Astrocyte of the cerebellum (primary cell): ENCODE results near the gene WNT9A.

Source experiments
- DNase-seq: peaks from one replicate; pipeline ENCODE4 v3.0.0-alpha.2; 2011; ENCODE audit warnings: low read depth
- H3K4me3 ChIP-seq: 2 replicates; pipeline ENCODE4 v1.5.1; 2011; ENCODE audit warnings: mild to moderate bottlenecking, low read depth, low read length, moderate library complexity
- in situ Hi-C: cut with HindIII; loops from 2 replicates; pipeline ENCODE4 v1.10.0; 2017; ENCODE audit warnings: low sequenced_read_pairs
- TF ChIP-seq, protein P1 (sequence below): IDR thresholded peaks from 2 replicates; pipeline ENCODE4 v1.5.1; 2012; ENCODE audit warnings: low read length, low read depth, moderate library complexity, mild to moderate bottlenecking; ENCODE audit errors: missing control alignments

Gene WNT9A

DNA sequence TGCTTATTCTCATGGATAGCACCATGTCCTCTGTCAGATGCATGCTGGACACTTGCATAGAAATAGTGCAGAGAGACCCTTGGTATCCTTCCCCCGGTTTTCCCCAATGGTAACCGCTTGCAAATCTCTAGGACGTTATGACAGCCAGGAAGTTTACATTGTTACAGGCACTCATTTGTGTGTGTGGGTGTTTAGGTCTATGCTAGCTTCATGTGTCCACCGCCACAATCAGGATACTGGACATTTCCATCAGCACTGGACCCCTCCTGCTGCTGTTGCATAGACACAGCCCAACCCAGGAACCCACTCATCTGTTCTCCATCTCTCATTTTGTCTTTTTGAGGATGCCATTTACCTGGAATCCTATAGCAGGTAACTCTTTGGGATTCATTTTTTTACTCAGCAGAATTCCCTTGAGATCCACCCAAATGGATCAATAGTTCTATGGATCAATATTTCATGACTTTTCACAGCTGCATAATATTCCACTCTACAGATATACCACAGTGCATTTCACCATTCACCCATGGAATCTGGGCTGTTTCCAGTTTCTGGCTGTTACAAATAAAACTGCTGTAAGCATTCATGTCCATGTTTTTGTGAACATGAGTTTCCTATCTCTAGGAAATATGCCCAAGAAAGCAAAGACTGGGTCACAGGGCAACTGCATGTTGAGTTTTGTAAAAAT is 6.6 kb upstream of the WNT9A start:
- DNase-seq = no peak
- TF ChIP-seq, protein P1, sequence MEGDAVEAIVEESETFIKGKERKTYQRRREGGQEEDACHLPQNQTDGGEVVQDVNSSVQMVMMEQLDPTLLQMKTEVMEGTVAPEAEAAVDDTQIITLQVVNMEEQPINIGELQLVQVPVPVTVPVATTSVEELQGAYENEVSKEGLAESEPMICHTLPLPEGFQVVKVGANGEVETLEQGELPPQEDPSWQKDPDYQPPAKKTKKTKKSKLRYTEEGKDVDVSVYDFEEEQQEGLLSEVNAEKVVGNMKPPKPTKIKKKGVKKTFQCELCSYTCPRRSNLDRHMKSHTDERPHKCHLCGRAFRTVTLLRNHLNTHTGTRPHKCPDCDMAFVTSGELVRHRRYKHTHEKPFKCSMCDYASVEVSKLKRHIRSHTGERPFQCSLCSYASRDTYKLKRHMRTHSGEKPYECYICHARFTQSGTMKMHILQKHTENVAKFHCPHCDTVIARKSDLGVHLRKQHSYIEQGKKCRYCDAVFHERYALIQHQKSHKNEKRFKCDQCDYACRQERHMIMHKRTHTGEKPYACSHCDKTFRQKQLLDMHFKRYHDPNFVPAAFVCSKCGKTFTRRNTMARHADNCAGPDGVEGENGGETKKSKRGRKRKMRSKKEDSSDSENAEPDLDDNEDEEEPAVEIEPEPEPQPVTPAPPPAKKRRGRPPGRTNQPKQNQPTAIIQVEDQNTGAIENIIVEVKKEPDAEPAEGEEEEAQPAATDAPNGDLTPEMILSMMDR = no peak
- in situ Hi-C loops = no loop called here
- no peak overlapping the region for H3K4me3 ChIP-seq

GRCh38 chr1:227953022-227953412 is 5.3 kb upstream of the WNT9A start:
- no peak for DNase-seq
- in situ Hi-C loops = no loop called here
- TF ChIP-seq, protein P1 = no peak
- no peak overlapping the region for H3K4me3 ChIP-seq

DNA sequence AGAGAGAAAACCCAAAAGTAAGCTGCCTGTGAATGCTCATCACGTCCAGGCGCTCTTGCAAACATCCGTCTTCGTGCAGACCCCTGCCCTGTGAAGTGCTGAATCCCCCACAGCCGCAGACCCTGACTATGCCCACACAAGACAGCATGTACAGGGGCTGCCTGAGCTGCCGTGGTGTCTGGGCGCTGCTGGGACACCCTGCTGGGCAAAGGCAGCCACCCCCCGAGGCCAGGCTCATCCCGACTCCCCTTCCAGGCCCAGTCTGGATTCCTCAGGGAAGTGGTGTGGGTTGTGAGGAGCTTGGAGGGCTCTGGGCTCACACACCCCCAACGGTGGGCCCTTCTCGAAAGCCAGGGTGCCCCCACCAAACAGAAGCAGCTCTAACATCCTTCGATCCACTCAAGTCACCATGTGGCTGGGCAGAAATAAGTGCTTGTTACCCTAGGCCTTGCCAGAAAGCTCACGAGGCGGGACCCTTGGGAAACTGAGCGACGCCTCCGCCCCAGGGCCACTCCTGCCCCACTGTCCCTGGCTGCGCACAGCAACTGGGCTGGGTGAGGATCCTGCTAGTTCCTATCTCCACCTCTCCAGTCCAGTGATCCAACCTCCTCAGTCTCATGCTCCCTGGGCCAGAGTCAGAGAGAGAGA is 4.8 kb upstream of the WNT9A start:
- in situ Hi-C loops = no loop called here
- no peak for DNase-seq
- no peak overlapping the region for H3K4me3 ChIP-seq

GRCh38 chr1:227951624-227952373 is 4.1 kb upstream of the WNT9A start:
- in situ Hi-C loops = no loop called here
- TF ChIP-seq, protein P1 = no peak
- DNase-seq = no peak
- H3K4me3 ChIP-seq = no peak overlapping the region

More for the DNA sequence above, 4.8 kb upstream of the WNT9A start:
- TF ChIP-seq, protein P1 = no peak

DNA sequence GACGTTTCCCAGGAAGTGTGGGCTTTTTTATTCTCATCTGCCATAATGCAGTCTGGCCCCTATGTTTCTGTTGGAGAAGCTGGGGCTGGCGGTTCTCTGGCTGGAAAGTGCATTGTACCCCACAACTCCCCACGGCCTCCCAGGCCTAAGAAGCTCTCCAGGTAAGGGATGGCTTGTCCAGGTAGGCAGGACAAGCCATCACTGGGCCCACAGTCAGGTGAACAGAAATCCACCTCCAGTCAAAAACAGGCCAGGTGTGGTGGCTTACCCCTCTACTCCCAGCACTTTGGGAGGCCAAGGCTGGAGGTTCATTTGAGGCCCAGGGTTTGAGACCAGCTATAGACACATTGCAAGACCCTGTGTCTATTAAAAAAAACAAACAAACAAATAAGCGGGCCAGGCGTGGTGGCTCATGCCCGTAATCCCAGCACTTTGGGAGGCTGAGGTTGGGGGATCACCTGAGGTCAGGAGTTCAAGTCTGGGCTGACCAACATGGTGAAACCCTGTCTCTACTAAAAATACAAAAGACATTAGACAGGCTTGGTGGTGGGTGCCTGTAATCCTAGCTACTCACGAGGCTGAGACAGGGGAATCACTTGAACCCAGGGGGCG is 3.1 kb upstream of the WNT9A start:
- in situ Hi-C loops = no loop called here
- TF ChIP-seq, protein P1 = no peak

More for the DNA sequence above, 3.1 kb upstream of the WNT9A start:
- no peak for DNase-seq
- H3K4me3 ChIP-seq = no peak overlapping the region
